ENCODE results near the gene SNX2.
"Not testable (repeated sequence)": the region's sequence is repeated elsewhere in the genome, so short reads cannot be mapped to it uniquely, and the experiment has no call there.

Gene SNX2

GRCh38 chr5:122845229-122846050 is 70.6 kb downstream of the SNX2 start, which contains the start of gene SNX24:
SNX24 (plus strand) TSS chr5:122845613; CDS start chr5:122845634, 21 bp downstream.
- DNase-seq = peak in 1 of 2 experiments; percentile 34

GRCh38 chr5:122846051-122846550 is 71.2 kb downstream of the SNX2 start:
- DNase-seq = no peak

DNA sequence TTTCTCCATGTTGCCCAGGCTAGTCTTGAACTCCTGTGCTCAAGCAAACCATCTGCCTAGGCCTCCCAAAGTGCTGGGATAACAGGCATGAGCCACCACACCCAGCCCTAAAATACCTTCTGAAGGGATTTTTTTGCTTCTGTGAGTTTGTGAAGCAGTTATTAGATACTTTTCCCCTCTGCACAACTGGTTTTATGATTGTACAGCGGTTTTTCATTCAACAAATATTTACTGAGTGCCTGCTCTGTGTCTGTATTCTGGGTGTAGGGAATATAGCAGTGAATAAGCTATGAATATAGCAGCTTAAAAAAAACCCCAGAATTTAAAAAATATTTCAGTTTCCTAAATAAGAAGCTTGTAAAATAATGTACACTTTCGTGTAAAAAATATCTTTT is 72.8 kb downstream of the SNX2 start:
- no peak for DNase-seq

DNA sequence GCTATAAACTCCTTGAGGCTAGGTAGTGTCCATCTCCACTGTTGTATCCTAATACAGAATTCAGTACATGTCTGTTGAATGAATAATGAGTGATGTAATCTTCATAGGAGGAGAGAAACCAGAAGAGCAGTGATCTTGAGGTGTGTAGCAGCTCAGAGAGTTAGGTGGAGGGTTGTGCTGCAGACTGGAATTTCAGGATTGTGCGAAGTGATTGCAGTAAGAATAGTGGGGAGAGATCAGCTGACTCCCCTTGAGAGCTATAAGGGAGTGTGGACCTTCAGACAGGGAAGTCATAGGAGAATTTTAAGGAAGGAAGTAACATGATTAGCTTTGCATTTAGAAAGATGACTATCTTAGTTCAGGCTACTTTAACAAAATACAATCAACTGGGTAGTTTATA is 74.9 kb downstream of the SNX2 start:
- DNase-seq = peak; percentile 14 to 39

- DNase-seq = not testable (repeated sequence)
Observed at GRCh38 chr5:122857538-122857937, 82.7 kb downstream of the SNX2 start.

GRCh38 chr5:122858451-122858850 is 83.6 kb downstream of the SNX2 start:
- no peak for DNase-seq

- DNase-seq = no peak
Observed at GRCh38 chr5:122863240-122863639, 88.4 kb downstream of the SNX2 start.

DNA sequence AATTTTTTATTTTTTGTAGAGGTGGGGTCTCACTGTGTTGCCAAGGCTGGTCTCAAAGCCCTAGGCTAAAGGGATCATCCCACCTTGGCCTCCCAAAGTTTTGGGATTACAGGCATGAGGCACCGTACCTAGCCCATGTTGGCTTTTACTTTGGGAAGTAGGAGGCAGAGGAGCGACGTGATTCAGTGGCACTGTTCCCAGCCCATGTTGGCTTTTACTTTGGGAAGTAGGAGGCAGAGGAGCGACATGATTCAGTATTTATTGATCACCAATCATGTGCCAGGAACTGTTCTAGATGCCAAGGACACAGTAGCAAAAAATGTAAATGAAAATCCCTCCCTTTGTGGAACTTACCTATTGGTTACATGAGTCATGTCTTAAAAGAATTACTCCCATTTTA is 88.8 kb downstream of the SNX2 start:
- DNase-seq = no peak

GRCh38 chr5:122864400-122864799 is 89.5 kb downstream of the SNX2 start:
- no peak for DNase-seq

DNA sequence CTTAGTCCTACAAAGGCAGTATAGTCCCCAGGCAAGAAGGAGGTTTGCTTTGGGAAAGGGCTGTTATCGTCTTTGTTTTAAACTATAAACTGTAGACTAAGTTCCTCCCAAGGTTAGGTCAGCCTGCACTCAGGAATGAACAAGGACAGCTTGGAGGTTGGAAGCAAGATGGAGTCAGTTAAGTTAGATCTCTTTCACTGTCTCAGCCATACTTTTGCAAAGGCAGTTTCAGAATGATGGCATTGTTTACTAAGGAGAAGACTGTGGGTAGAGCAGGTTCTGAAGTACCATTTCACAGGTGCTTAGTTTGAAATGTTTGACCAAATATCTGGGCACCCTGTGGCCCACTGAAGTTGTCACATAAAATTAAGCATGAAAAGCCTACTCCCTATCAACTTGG is 90.0 kb downstream of the SNX2 start:
- no peak for DNase-seq

GRCh38 chr5:122870219-122870856 is 95.5 kb downstream of the SNX2 start:
- no peak for DNase-seq

DNA sequence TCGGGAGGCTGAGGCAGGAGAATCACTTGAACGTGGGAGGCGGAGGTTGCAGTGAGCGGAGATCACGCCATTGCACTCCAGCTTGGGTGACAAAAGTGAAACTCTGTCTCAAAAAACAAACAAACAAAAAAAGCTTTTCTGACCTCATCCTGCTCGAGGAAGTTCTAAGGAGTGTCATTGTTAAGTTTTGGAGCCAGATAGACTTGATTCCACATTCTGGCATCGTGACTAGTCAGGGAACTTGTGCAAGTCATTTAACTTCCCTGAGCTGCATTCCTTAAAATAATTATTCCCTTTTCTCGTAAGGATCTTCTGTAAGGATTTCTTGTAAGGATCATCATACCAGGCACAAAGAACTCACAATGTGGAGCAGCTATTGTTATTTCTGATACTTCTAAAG is 96.8 kb downstream of the SNX2 start:
- no peak for DNase-seq

- no peak for DNase-seq
Observed at GRCh38 chr5:122874179-122874875, 99.4 kb downstream of the SNX2 start.

GRCh38 chr5:122877518-122877917 is 102.6 kb downstream of the SNX2 start:
- no peak for DNase-seq

DNA sequence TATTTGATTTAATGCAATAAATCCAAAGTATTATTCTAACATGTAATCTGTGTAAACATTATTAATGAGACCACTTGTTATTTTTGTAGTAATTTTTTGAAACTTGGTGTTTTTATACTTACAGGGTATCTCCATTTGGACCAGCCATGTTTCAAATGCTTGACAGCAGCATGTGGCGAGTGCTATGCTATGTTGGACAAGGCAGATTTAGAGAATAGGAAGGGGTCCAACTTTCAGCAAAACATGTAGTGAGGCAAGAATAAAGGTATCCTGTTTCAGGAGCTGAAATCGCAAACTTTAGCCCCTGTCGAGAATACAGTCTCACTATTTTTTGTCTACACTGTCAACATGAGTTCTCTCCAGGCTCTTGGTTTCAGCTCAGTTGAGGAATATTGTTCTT is 104.2 kb downstream of the SNX2 start:
- no peak for DNase-seq
